Gastrocnemius medialis (tissue), 4 donors: ENCODE results near the gene PPOX. TPM values are rescaled to one million over a fixed set of nuclear protein-coding genes. Genes with fewer than 3 reads are reported as not detected.

ENCODE experiments used
- ATAC-seq, 2 donors: fragments of 150-250 bp; one replicate each; pipeline ENCODE4 v1.9.1; 2016
- DNase-seq, 2 donors: peaks; one replicate each; pipeline ENCODE4 v3.0.0-alpha.2; 2019
- H3K27ac ChIP-seq, 4 donors: fragments of 200-600 bp; sonication (generic); 1 replicate in 1 of 4; 2 replicates in 3 of 4; pipeline ENCODE4 v1.5.1; 2016 to 2018; ENCODE audit warnings: mild to moderate bottlenecking in 2 of 4, moderate library complexity in 1 of 4
- H3K27me3 ChIP-seq, 3 donors: fragments of 200-600 bp; sonication (generic) in 2 of 3; 1 replicate in 1 of 3; 2 replicates in 2 of 3; pipeline versions ENCODE4 v1.5.1 to v1.6.0; 2016 to 2019; ENCODE audit warnings: mild to moderate bottlenecking in 1 of 3, moderate library complexity in 1 of 3
- H3K36me3 ChIP-seq, 2 donors: fragments of 200-600 bp; sonication (generic) in 1 of 2; one replicate each; pipeline ENCODE4 v1.5.1; 2017 to 2018
- H3K4me1 ChIP-seq, 2 donors: fragments of 200-600 bp; sonication (generic) in 1 of 2; one replicate each; pipeline ENCODE4 v1.5.1; 2016 to 2017; ENCODE audit warnings: mild to moderate bottlenecking in 2 of 2
- H3K4me3 ChIP-seq, 4 donors: fragments of 200-600 bp; sonication (generic) in 3 of 4; 1 replicate in 1 of 4; 2 replicates in 3 of 4; pipeline ENCODE4 v1.5.1; 2016 to 2019; ENCODE audit warnings: mild to moderate bottlenecking in 2 of 4
- H3K9me3 ChIP-seq, 3 donors: fragments of 200-600 bp; sonication (generic) in 2 of 3; 1 replicate in 1 of 3; 2 replicates in 2 of 3; pipeline ENCODE4 v1.5.1; 2016 to 2019
- CTCF ChIP-seq, 5 experiments: fragments of 450-650 bp in 3 of 5; fragments of 200-600 bp in 2 of 5; sonication (generic) in 2 of 5; IDR thresholded peaks in 4 of 5; conservative IDR thresholded peaks in 1 of 5; 1 replicate in 4 of 5; 2 replicates in 1 of 5; pipeline ENCODE4 v1.5.1; 2016 to 2019; ENCODE audit warnings: antibody characterized with exemption in 5 of 5, mild to moderate bottlenecking in 3 of 5, moderate library complexity in 3 of 5
- POLR2A ChIP-seq, 2 donors: fragments of 450-650 bp; IDR thresholded peaks; one replicate each; pipeline ENCODE4 v1.6.1; 2017; ENCODE audit warnings: antibody characterized with exemption in 2 of 2, mild to moderate bottlenecking in 2 of 2, moderate library complexity in 2 of 2
- in situ Hi-C, 4 donors: fragments of 200-750 bp; cut with MboI; loops; one replicate each; pipeline versions ENCODE4 v1.15.0 to v1.8.0; 2017; ENCODE audit warnings: low sequenced_read_pairs in 4 of 4
- intact Hi-C: fragments of 100-400 bp; cut with DNase I; formaldehyde crosslinking; loops from one replicate; pipeline ENCODE4 v1.15.1; 2023; ENCODE audit warnings: low total_unique reads
- total RNA-seq, 4 donors: library from RNA; depleted of rRNA; stranded (reverse); fragments of >200 nt; gene quantifications; one replicate each; pipeline versions ENCODE4 v1.1.0 to v1.2.3, GENCODE V29; 2016

PPOX gene
- total RNA-seq, 4 donors from 2014 or later = 4.0 to 14.7 (median 7.3) TPM

- intact Hi-C loops (no loop called here), in situ Hi-C loops (loop anchor here in 2 of 4 donors (25.0 kb wide), 1 partner anchor 520 kb away; the partner anchor contains the start of gene DUSP12 (in 2 of the 2))
- no peaks in the 10 kb centered on the region for H3K9me3 ChIP-seq
- no peaks in the 10 kb centered on the region for H3K27me3 ChIP-seq
- no peaks in the 10 kb centered on the region for H3K4me1 ChIP-seq
- peak overlapping the region in 1 of 4 donors; percentile 19 for H3K4me3 ChIP-seq
- TF ChIP-seq POLR2A (IDR thresholded peaks at IDR 0.05) = peak; percentile 19 to 44
- no peak for TF ChIP-seq CTCF (IDR thresholded peaks at IDR 0.05 in 4 of 5, conservative IDR thresholded peaks at IDR 0.05 in 1 of 5)
- H3K27ac ChIP-seq = peak overlapping the region; percentile 56 to 77 (median 62)
- H3K36me3 ChIP-seq = peaks cover 0 to 27% of the 10 kb centered on the region in 2 donors
- DNase-seq (peak in 1 of 2 donors; percentile 37), ATAC-seq (peak; percentile 74 to 77)
These were observed 50.9 kb downstream of the PPOX start for GRCh38 chr1:161216945-161217712.

GRCh38 chr1:161217831-161218230 is 51.6 kb downstream of the PPOX start:
- TF ChIP-seq CTCF (IDR thresholded peaks at IDR 0.05 in 4 of 5, conservative IDR thresholded peaks at IDR 0.05 in 1 of 5) = no peak
- no peak for TF ChIP-seq POLR2A (IDR thresholded peaks at IDR 0.05)
- Histone ChIP-seq H3K9me3 (no peaks in the 10 kb centered on the region), H3K27ac (peak overlapping the region in 3 of 4 donors; percentile 5 to 59 (median 54)), H3K4me1 (no peaks in the 10 kb centered on the region), H3K4me3 (peak overlapping the region in 1 of 4 donors; percentile 19), H3K27me3 (no peaks in the 10 kb centered on the region), H3K36me3 (peaks cover 0 to 20% of the 10 kb centered on the region in 2 donors)
- DNase-seq (no peak), ATAC-seq (no peak)
- intact Hi-C loops = no loop called here
- in situ Hi-C loops = loop anchor here in 2 of 4 donors (25.0 kb wide), 1 partner anchor 519 kb away; the partner anchor contains the start of gene DUSP12 (in 2 of the 2)

GRCh38 chr1:161218301-161219077 is 52.3 kb downstream of the PPOX start:
- peak overlapping the region in 1 of 4 donors; percentile 59 for H3K27ac ChIP-seq
- no peaks in the 10 kb centered on the region for H3K9me3 ChIP-seq
- ATAC-seq (no peak), DNase-seq (no peak)
- no peak for TF ChIP-seq CTCF (IDR thresholded peaks at IDR 0.05 in 4 of 5, conservative IDR thresholded peaks at IDR 0.05 in 1 of 5)
- no peak for TF ChIP-seq POLR2A (IDR thresholded peaks at IDR 0.05)
- no peak overlapping the region for H3K4me3 ChIP-seq
- H3K27me3 ChIP-seq = no peaks in the 10 kb centered on the region
- peaks cover 0 to 13% of the 10 kb centered on the region in 2 donors for H3K36me3 ChIP-seq
- intact Hi-C loops (no loop called here), in situ Hi-C loops (loop anchor here in 2 of 4 donors (25.0 kb wide), 1 partner anchor 519 kb away; the partner anchor contains the start of gene DUSP12 (in 2 of the 2))
- H3K4me1 ChIP-seq = no peaks in the 10 kb centered on the region

GRCh38 chr1:161219078-161219892 is 53.1 kb downstream of the PPOX start:
- peaks cover 0 to 5% of the 10 kb centered on the region in 2 donors for H3K36me3 ChIP-seq
- no peaks in the 10 kb centered on the region for H3K27me3 ChIP-seq
- H3K4me3 ChIP-seq = no peak overlapping the region
- no peak for DNase-seq
- in situ Hi-C loops (loop anchor here in 2 of 4 donors (25.0 kb wide), 1 partner anchor 518 kb away; the partner anchor contains the start of gene DUSP12 (in 2 of the 2)), intact Hi-C loops (no loop called here)
- ATAC-seq = no peak
- H3K27ac ChIP-seq = no peak overlapping the region
- TF ChIP-seq POLR2A (IDR thresholded peaks at IDR 0.05) (no peak), CTCF (IDR thresholded peaks at IDR 0.05 in 4 of 5, conservative IDR thresholded peaks at IDR 0.05 in 1 of 5) (no peak)
- H3K4me1 ChIP-seq = no peaks in the 10 kb centered on the region
- no peaks in the 10 kb centered on the region for H3K9me3 ChIP-seq
